Astrocyte (in vitro differentiated cells and primary cell): ENCODE results near the gene ERN1. TPM values are rescaled to one million over a fixed set of nuclear protein-coding genes. Genes with fewer than 3 reads are reported as not detected.

Source experiments
- DNase-seq: peaks from one replicate; pipeline ENCODE4 v3.0.0-alpha.2; 2010; ENCODE audit warnings: low read depth
- FAIRE-seq: peaks from 2 replicates; lab custom pipeline; 2011; peaks lifted over from hg19 to GRCh38; lab: Jason Lieb, UNC
- H2AFZ ChIP-seq: 2 replicates; pipeline ENCODE4 v1.6.0; 2012; ENCODE audit warnings: low read depth, low read length, inconsistent platforms
- H3K27ac ChIP-seq: 2 replicates; pipeline ENCODE4 v1.5.1; 2011; ENCODE audit warnings: low read depth, low read length, inconsistent platforms
- H3K27me3 ChIP-seq: 2 replicates; pipeline ENCODE4 v1.6.0; 2011; ENCODE audit warnings: low read length, inconsistent platforms; ENCODE audit not compliant: insufficient read depth
- H3K36me3 ChIP-seq: 2 replicates; pipeline ENCODE4 v1.5.1; 2011; ENCODE audit warnings: low read length, inconsistent platforms; ENCODE audit not compliant: insufficient read depth
- H3K4me1 ChIP-seq: 2 replicates; pipeline ENCODE4 v1.5.1; 2011; ENCODE audit warnings: low read length, inconsistent platforms; ENCODE audit not compliant: insufficient read depth
- H3K4me2 ChIP-seq: 2 replicates; pipeline ENCODE4 v1.6.0; 2012; ENCODE audit warnings: low read length, inconsistent platforms
- H3K4me3 ChIP-seq: 2 replicates; pipeline ENCODE4 v1.5.1; 2011; ENCODE audit warnings: low read depth, mild to moderate bottlenecking, low read length, inconsistent platforms; ENCODE audit not compliant: insufficient read depth
- H3K79me2 ChIP-seq: 2 replicates; pipeline ENCODE4 v1.6.0; 2012; ENCODE audit warnings: mild to moderate bottlenecking, low read length, inconsistent platforms; ENCODE audit not compliant: insufficient read depth
- H3K9ac ChIP-seq: 2 replicates; pipeline ENCODE4 v1.6.0; 2012; ENCODE audit warnings: mild to moderate bottlenecking, low read length, inconsistent platforms
- H3K9me3 ChIP-seq: 2 replicates; pipeline ENCODE4 v1.5.1; 2012; ENCODE audit warnings: low read depth, mild to moderate bottlenecking, low read length, inconsistent platforms; ENCODE audit not compliant: insufficient read depth
- H4K20me1 ChIP-seq: 2 replicates; pipeline ENCODE4 v1.6.0; 2012; ENCODE audit warnings: low read length, inconsistent platforms; ENCODE audit not compliant: insufficient read depth
- H3K27ac Mint-ChIP-seq: one replicate; pipeline ENCODE4 v1.8.0; 2021; ENCODE audit warnings: mild to moderate bottlenecking, mixed read lengths; ENCODE audit not compliant: unreplicated experiment
- H3K27me3 Mint-ChIP-seq: one replicate; pipeline ENCODE4 v1.8.0; 2021; ENCODE audit warnings: low read depth, mixed read lengths; ENCODE audit not compliant: unreplicated experiment
- H3K36me3 Mint-ChIP-seq: one replicate; pipeline ENCODE4 v1.8.0; 2021; ENCODE audit warnings: low read depth, mixed read lengths; ENCODE audit not compliant: unreplicated experiment
- H3K4me1 Mint-ChIP-seq: one replicate; pipeline ENCODE4 v1.8.0; 2021; ENCODE audit warnings: low read depth, mixed read lengths; ENCODE audit not compliant: unreplicated experiment
- H3K4me3 Mint-ChIP-seq: one replicate; pipeline ENCODE4 v1.8.0; 2021; ENCODE audit warnings: mild to moderate bottlenecking, moderate library complexity, mixed read lengths; ENCODE audit not compliant: unreplicated experiment
- H3K9me3 Mint-ChIP-seq: one replicate; pipeline ENCODE4 v1.8.0; 2021; ENCODE audit warnings: mild to moderate bottlenecking, mixed read lengths; ENCODE audit not compliant: unreplicated experiment
- CTCF ChIP-seq: IDR thresholded peaks from 2 replicates; pipeline ENCODE4 v1.5.1; 2011; ENCODE audit warnings: low read depth, mild to moderate bottlenecking, inconsistent platforms, low read length, moderate library complexity; ENCODE audit not compliant: insufficient read depth
- EZH2 ChIP-seq: IDR thresholded peaks from 2 replicates; pipeline ENCODE4 v1.6.1; 2012; ENCODE audit warnings: mild to moderate bottlenecking, low read length, inconsistent platforms; ENCODE audit not compliant: insufficient read depth
- total RNA-seq: library from RNA; stranded (reverse); gene quantifications from 2 replicates; pipeline ENCODE4 v1.2.1, GENCODE V29; 2021

The ERN1 gene
- total RNA-seq, 1 donor from 2014 or later = 11.7 TPM

- H3K27ac ChIP-seq = peak overlapping the region; percentile 64
- peak overlapping the region; percentile 96 for H3K4me2 ChIP-seq
- H3K9me3 ChIP-seq = no peaks in the 10 kb centered on the region
- Mint-ChIP-seq H3K4me1 (peaks cover 13% of the 10 kb centered on the region), H3K9me3 (no peaks in the 10 kb centered on the region), H3K4me3 (no peak overlapping the region), H3K27ac (no peak overlapping the region), H3K36me3 (peaks cover 5% of the 10 kb centered on the region), H3K27me3 (no peaks in the 10 kb centered on the region)
- H3K4me1 ChIP-seq = peaks cover 16% of the 10 kb centered on the region
- TF ChIP-seq EZH2 (no peak), CTCF (no peak)
- peaks cover 7% of the 10 kb centered on the region for H4K20me1 ChIP-seq
- H2AFZ ChIP-seq = peak overlapping the region; percentile 92
- H3K9ac ChIP-seq = peak overlapping the region; percentile 91
- H3K79me2 ChIP-seq = peaks cover 11% of the 10 kb centered on the region
- no peaks in the 10 kb centered on the region for H3K36me3 ChIP-seq
- DNase-seq = no peak
- no peak for FAIRE-seq
- no peaks in the 10 kb centered on the region for H3K27me3 ChIP-seq
- peak overlapping the region; percentile 86 for H3K4me3 ChIP-seq
Observed at GRCh38 chr17:64145375-64145750, 15.4 kb upstream of the ERN1 start.

GRCh38 chr17:64139542-64139941, 9.6 kb upstream of the ERN1 start:
- DNase-seq (no peak), FAIRE-seq (no peak)
- Mint-ChIP-seq H3K4me1 (no peaks in the 10 kb centered on the region), H3K4me3 (no peak overlapping the region), H3K27ac (no peak overlapping the region), H3K36me3 (no peaks in the 10 kb centered on the region), H3K27me3 (no peaks in the 10 kb centered on the region), H3K9me3 (peaks cover 1% of the 10 kb centered on the region)
- Histone ChIP-seq H3K36me3 (no peaks in the 10 kb centered on the region), H3K79me2 (no peaks in the 10 kb centered on the region), H3K4me1 (no peaks in the 10 kb centered on the region), H3K4me3 (no peak overlapping the region), H4K20me1 (no peaks in the 10 kb centered on the region), H3K9ac (no peak overlapping the region), H3K9me3 (no peaks in the 10 kb centered on the region), H3K27ac (no peak overlapping the region), H3K27me3 (no peaks in the 10 kb centered on the region), H2AFZ (no peak overlapping the region), H3K4me2 (no peak overlapping the region)
- no peak for TF ChIP-seq CTCF
- TF ChIP-seq EZH2 = no peak

- Mint-ChIP-seq H3K27ac (no peak overlapping the region), H3K4me3 (no peak overlapping the region), H3K27me3 (no peaks in the 10 kb centered on the region), H3K4me1 (no peaks in the 10 kb centered on the region), H3K9me3 (peaks cover 1% of the 10 kb centered on the region), H3K36me3 (no peaks in the 10 kb centered on the region)
- Histone ChIP-seq H3K9ac (no peak overlapping the region), H3K27ac (no peak overlapping the region), H3K4me1 (no peaks in the 10 kb centered on the region), H4K20me1 (no peaks in the 10 kb centered on the region), H3K36me3 (no peaks in the 10 kb centered on the region), H3K4me3 (no peak overlapping the region), H3K79me2 (no peaks in the 10 kb centered on the region), H3K4me2 (no peak overlapping the region), H2AFZ (no peak overlapping the region), H3K9me3 (no peaks in the 10 kb centered on the region), H3K27me3 (no peaks in the 10 kb centered on the region)
- no peak for TF ChIP-seq CTCF
- TF ChIP-seq EZH2 = no peak
- DNase-seq (no peak), FAIRE-seq (no peak)
Observed at GRCh38 chr17:64138441-64138840, 8.5 kb upstream of the ERN1 start.
